ENCODE measurements around the gene SORT1. TPM values are rescaled to one million over a fixed set of nuclear protein-coding genes. Genes with fewer than 3 reads are reported as not detected.

Gene SORT1
- total RNA-seq, 1 experiment from 2014 or later = 47.9 TPM

DNA sequence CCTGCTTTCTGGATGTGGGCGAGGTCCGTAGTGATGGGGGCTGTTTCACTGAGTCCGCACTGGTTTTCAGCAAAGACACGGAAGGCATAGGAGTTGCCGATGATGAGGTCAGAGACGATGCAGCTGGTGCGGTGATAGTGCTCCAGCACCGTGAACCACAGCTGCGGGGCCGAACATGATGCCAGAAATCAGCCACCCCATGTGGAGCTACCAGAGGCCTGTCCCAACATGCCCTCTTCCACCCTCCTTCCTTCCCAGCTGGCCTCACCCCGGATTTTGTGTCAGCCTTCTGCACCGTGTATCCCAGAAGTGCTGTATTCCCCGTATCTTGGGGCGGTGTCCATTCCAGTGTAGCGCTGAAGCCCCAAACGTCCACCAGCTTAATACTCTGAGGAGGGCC is 100.9 kb downstream of the SORT1 start:
- Mint-ChIP-seq H3K27ac (no peak overlapping the region), H3K4me3 (no peak overlapping the region), H3K9me3 (no peaks in the 10 kb centered on the region), H3K36me3 (ENCODE audit: insufficient read depth in 1 of 3, low read depth in 3 of 3) (no peaks in the 10 kb centered on the region), H3K27me3 (ENCODE audit: low read depth) (peaks cover 3% of the 10 kb centered on the region), H3K4me1 (peaks cover 17 to 18% of the 10 kb centered on the region in 2 experiments)
- Histone ChIP-seq H2BK12ac (ENCODE audit: insufficient read length, low read depth, low read length) (no peak overlapping the region), H3K4me1 (ENCODE audit: insufficient read depth, low read length) (no peaks in the 10 kb centered on the region), H3K23ac (ENCODE audit: insufficient read length, low read depth, low read length) (no peak overlapping the region), H3K14ac (ENCODE audit: insufficient read depth, low read length) (no peak overlapping the region; the same call in 1 of the 2 replicates), H3K9me3 (ENCODE audit: control insufficient read depth, low read depth, low read length) (no peaks in the 10 kb centered on the region), H3K79me2 (ENCODE audit: insufficient read depth, low read length) (no peaks in the 10 kb centered on the region), H3K4me2 (ENCODE audit: insufficient read depth, insufficient read length, low read length) (no peak overlapping the region), H2BK15ac (ENCODE audit: low read depth, low read length) (no peak overlapping the region), H3K79me1 (ENCODE audit: insufficient read depth, low read depth, low read length, poor library complexity, severe bottlenecking) (no peaks in the 10 kb centered on the region), H2BK120ac (ENCODE audit: low read depth, low read length, poor library complexity, severe bottlenecking) (no peak overlapping the region), H2AFZ (ENCODE audit: low read length) (no peak overlapping the region), H2BK5ac (ENCODE audit: insufficient read length, low read length) (no peak overlapping the region), H4K91ac (ENCODE audit: insufficient read length, low read depth, low read length) (no peak overlapping the region), H4K20me1 (ENCODE audit: control insufficient read depth, insufficient read depth, insufficient read length) (no peaks in the 10 kb centered on the region), H2AK5ac (ENCODE audit: insufficient read length, low read length) (no peak overlapping the region), H3K9ac (ENCODE audit: extremely low read depth, insufficient read length, low read length) (no peak overlapping the region), H3K23me2 (ENCODE audit: insufficient read length, low read depth, low read length, poor library complexity, severe bottlenecking) (no peaks in the 10 kb centered on the region), H4K8ac (replicated peaks; ENCODE audit: insufficient read length, low read depth, low read length) (no peak overlapping the region), H3K27me3 (ENCODE audit: insufficient read depth, low read length) (no peaks in the 10 kb centered on the region), H4K5ac (ENCODE audit: insufficient read length, low read depth, low read length) (no peak overlapping the region), H3K27ac (ENCODE audit: insufficient read length, low read depth, low read length) (no peak overlapping the region), H3K4ac (ENCODE audit: low read depth, low read length) (no peak overlapping the region), H2BK20ac (ENCODE audit: low read depth, low read length, poor library complexity, severe bottlenecking) (no peak overlapping the region), H3T11ph (ENCODE audit: low read length) (no peak overlapping the region), H3K18ac (ENCODE audit: insufficient read length, low read depth, low read length) (no peak overlapping the region), H3K56ac (ENCODE audit: insufficient read length, low read depth, low read length) (no peak overlapping the region)
- DNase-seq = no peak
- TF ChIP-seq, protein P1, sequence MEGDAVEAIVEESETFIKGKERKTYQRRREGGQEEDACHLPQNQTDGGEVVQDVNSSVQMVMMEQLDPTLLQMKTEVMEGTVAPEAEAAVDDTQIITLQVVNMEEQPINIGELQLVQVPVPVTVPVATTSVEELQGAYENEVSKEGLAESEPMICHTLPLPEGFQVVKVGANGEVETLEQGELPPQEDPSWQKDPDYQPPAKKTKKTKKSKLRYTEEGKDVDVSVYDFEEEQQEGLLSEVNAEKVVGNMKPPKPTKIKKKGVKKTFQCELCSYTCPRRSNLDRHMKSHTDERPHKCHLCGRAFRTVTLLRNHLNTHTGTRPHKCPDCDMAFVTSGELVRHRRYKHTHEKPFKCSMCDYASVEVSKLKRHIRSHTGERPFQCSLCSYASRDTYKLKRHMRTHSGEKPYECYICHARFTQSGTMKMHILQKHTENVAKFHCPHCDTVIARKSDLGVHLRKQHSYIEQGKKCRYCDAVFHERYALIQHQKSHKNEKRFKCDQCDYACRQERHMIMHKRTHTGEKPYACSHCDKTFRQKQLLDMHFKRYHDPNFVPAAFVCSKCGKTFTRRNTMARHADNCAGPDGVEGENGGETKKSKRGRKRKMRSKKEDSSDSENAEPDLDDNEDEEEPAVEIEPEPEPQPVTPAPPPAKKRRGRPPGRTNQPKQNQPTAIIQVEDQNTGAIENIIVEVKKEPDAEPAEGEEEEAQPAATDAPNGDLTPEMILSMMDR (conservative IDR thresholded peaks at IDR 0.05) = no peak
- WGBS (ENCODE audit: extremely low coverage, insufficient read length, low lambda C conversion rate) = no CpG with 5 or more reads among the region's 16 CpGs
